NCI-H1048 (cell line): ENCODE results near the gene GRIN2A.

Experiments
- DNase-seq: peaks from one replicate; lab custom pipeline; 2025; lab: John Stamatoyannopoulos, UW

GRIN2A gene

GRCh38 chr16:10182222-10183053, at the start of gene GRIN2A:
Gene GRIN2A, minus strand, starts transcription at chr16:10182428. Its CDS starts 2,017 bp downstream, at chr16:10180411.
- DNase-seq, result no peak

DNA sequence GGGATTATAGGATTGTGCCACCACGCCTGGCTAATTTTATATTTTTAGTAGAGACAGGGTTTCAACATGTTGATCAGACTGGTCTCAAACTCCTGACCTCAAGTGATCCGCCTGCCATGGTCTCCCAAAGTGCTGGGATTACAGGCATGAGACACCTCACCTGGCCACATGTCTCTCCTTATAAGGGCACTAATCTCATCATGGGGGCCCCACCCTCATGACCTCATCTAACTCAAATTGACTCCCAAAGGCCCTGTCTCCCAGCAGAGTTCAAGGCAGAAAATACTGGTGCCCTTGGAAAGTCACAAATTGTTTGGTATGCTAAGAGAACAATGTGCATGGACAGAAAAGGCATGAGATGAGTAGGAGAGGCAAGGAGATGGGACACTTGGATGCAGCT, 49.3 kb upstream of the GRIN2A start:
- DNase-seq, result no peak

DNA sequence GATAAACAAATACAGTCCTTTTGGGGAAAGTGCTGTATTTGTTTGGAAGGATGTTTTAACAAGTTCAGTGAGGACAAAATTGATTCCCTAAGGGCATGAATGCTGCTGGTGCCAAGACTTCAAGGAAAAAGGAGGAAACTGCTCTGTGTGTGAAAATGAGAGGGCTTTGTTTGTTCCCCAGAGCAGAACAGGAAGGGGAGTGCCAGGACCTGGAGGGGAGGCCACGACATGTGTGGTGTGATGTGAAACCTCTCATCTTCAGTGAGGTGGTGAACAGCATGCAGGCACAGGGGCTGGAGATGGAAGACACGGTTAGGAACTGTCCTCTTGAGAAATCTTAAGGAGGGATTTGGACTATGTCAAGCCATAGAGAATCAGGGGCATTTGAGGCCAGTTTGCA, 46.6 kb upstream of the GRIN2A start:
- no peak for DNase-seq

- no peak for DNase-seq
These were observed 44.7 kb upstream of the GRIN2A start for GRCh38 chr16:10226987-10227306.

DNA sequence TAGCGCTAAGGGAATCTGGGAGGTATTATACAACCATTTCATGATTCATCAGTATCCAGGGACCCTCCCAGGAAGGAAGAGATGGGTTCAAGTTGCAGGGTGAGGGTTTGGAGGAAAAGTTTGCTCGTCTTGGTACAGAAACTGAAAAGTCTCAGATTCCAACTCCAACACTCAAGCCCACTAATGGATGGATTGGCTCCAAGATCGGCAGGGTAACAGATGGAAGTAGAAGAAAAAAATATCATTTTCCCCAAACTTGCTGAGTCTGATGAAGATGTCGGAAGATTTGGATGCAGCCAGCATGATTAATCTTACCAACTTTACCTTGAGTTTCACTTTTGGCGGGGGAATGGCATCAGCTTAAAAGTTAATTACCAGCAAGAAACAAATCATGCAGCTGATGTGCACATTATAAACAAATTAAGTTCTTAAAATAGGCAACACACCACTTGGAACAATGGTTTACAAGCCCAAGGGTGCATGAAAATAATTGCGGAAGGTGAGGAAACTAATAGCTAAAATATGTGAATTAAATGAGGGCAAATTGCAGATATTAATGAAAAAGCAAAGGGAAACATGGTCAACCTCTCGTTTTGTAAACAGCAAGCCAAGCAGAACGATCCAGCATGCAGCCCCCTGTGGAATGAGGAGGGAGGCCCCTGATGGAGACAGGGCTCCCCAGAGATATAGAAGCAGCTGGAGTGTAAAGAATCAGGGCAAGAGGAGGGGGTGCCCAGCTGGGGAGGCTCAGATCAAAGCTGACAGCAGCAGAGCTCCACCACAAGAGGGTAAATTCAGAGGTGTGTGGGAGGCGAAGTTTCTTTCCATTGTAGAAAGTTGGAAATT, 44.1 kb upstream of the GRIN2A start:
- no peak for DNase-seq

- DNase-seq, result no peak
These were observed 43.4 kb upstream of the GRIN2A start for GRCh38 chr16:10225653-10226052.

DNA sequence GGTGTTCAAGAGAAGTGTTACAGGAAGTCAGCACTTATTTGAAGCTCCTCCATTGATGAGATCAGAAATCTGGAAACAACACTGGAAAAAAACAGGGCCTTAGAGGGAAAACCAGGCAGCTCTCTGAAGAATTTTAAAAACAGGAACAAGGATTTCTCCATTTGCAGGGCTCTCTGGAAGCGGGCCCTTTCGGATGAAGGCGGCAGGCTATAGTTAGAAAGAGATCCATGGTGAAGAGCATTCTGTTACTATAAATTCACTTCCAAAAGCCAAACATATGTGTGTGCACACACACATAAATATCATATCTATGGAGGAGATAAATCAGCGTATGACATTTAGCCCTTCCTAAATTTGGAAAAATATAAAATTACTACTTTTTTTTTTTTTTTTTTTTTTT, 42.6 kb upstream of the GRIN2A start:
- no peak for DNase-seq

- no peak for DNase-seq
These were observed 38.7 kb upstream of the GRIN2A start for GRCh38 chr16:10220942-10221341.

DNA sequence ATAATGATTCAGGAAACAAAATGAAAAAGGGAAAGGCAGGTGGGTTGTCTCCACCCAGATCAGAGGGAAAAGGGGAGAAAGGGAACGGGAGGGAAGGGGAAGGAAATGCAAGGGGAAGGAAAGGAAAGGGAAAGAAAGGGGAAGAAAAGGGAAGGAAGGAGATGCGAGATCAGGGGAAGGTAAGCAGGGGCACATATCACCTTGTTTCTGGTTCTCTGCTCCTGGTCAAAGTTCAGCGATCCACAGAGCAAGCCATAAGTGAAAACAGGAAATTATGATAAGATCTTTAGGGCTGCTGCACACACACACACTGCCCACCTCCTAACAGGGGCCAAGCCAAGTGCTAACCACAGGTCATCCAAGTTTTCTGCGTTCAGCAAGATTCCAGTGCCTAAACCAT, 37.5 kb upstream of the GRIN2A start:
- DNase-seq, result no peak

DNA sequence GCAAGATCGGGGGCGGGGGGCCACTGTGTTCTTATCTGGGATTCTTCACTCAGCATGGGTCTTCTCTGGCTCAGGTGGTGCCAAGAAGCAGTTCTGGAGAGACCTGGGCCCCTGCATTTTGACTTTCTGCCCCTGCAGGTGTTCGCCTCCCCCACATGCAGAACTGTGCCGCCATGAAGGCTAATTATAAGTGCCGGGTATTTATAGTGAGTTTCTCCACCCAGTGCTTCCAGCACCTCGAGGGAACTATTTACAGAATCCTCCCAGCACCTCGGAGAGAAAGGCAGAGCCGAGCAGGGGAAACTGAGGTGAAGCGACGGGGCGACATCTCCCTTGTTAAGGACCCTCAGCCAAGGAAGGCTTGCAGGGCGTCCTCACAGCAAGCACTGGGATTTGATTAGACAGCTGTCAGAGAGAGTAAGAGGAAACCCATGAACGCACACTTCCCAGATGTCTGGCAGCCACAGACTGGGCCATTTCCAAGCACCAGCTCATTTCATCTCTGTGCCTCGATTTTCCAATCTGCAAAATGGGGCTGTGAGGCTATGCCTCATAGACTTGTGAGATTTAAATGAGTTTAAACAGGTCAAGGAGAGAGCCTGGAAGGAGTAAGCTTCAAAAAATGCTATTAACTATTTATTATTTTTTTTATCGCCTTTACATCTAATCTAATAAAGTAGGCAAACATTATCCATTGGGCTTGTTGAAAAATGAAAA, 36.4 kb upstream of the GRIN2A start:
- DNase-seq, result no peak

GRCh38 chr16:10213748-10214147, 31.5 kb upstream of the GRIN2A start:
- no peak for DNase-seq

GRCh38 chr16:10210944-10211343, 28.7 kb upstream of the GRIN2A start:
- no peak for DNase-seq

DNA sequence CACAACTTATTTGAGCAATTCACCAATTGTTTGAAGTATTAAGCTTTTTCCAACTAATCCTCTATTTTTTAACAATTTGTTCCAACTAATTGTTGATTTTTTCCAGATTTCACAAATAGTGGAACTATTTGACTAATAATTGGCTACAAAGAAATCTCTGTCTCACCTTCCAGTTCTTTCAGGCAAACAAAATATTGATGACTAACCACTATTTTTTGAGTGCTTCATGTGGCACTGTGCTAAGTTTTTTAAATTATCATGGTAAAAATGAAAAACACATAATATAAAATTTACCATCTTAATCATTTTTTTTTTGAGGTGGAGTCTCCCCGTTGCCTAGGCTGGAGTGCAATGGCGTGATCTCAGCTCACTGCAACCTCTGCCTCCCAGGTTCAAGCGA, 24.6 kb upstream of the GRIN2A start:
- no peak for DNase-seq

DNA sequence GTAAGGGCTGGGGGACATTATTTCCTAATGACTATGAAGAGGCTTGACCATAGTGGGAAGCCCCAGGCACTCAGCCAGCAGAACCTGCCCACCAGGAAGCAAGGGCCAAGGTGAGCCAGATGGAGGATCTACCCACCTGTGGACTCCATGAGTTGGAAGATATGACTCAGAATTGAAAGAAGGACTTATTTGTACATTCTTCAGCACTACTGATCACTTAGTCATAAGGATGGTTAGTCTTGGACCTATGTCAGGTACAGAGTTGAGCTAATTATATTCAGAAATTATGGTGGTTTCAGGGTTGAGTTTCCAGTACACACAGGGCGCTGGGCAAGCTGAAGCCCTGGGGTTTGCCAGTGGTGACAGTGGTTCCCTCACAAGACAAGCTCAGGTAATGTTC, 24.0 kb upstream of the GRIN2A start:
- no peak for DNase-seq

- no peak for DNase-seq
These were observed 23.5 kb upstream of the GRIN2A start for GRCh38 chr16:10205688-10206087.

DNA sequence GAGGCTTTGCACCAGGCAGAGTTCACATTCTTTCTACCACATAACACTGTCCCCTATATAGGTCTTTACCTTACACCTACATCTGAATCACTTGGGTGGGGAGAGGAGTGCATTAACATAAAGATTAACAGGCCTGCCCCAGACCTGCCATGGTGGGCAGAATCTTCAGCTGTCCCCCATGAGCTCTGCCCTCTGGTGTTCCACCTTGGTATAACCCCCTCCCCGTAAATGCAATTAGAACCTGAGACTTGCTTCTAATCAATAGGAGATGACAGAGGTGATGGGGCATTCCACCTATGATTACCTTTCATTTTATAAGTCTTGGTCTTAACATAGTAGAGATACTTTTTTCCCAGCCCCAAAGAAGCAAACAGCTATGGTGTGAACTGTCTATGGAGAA, 20.4 kb upstream of the GRIN2A start:
- DNase-seq, result no peak

GRCh38 chr16:10200637-10201586, 18.7 kb upstream of the GRIN2A start:
- no peak for DNase-seq

DNA sequence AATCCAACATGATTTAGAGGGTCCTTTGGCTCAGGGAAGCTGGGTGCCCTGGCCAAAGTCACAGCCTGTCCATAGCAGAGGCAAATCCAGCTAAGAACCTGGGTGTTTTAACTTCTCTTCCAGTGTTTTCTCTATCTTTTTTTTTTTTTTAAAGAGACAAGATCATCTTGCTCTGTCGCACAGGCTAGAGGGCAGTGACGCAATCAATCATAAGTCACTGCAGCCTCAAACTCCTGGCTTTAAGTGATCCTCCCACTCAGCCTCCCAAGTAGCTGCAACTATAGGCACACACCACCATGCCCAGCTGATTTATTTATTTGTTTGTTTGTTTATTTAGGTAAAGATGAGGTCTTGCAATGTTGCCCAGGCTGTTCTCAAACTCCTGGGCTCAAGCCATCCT, 14.8 kb upstream of the GRIN2A start:
- DNase-seq, result no peak

GRCh38 chr16:10191096-10191495, 8.9 kb upstream of the GRIN2A start:
- no peak for DNase-seq

DNA sequence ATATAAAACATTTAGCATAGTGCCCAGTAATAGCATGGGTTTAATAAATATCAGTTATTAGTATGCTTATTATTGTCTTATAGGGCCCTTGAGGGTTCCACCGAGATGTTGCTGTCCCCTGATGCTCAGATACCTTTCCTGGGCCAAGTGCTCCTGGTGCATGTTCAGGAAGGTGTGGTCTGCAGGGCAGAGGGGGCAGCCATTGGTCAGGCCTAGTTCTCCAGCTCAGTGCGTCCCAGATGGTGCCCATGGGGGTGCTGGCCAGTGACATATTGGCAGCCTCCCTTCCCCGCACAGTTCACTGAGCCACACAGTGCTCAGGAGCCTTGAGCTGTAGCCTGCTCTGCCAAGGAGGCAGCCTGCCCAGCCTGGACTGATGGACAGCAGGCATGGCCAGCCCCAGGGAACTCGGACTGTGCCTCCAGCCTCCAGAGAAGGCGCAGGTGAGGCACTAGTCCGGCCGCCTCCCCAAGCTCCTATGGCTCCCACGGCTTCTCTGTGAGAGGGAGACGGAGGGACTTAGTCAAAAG, 7.7 kb upstream of the GRIN2A start:
- no peak for DNase-seq

DNA sequence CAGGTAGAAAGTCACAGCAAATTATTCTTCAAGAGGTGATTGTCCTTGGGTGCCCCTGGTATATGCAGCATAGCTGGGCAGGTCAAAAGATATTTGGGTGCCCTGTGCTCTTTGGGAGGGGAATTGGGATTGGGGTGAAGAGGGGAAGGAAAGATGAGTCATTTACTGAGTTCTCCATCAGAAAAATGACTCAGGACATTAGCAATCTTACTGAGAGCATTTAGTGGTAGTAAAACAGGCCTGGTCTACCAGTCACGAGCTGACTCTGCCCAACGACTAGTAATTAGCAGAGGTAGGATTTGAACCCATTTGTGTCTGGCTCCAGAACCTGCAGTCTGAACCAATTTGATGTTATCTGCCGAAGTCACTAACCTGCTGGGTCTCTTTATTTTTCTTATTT, 6.0 kb upstream of the GRIN2A start:
- DNase-seq, result no peak
